Measurements from ENCODE around the gene RAPGEF1.

DNA sequence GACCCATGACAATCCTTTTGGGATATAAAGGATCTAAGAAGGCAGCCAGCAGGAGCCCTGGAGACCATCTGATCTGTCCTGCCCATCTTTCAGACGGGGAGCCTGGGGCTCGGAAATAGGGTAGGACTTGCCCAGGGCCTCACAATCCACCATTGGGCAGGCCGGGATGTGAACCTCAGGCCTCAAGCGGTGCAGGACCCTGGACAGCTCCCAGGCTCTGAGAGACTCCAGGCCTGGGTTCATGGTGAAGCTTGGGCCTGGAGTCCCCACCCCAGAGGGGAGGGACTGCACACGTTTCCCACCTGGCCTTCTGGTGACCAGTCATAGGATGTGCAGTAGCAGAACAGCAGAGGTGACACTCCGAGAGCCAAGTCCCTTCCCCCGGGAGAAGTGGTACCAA lies 36.6 kb upstream of the RAPGEF1 start:
- TF ChIP-seq, protein P1, sequence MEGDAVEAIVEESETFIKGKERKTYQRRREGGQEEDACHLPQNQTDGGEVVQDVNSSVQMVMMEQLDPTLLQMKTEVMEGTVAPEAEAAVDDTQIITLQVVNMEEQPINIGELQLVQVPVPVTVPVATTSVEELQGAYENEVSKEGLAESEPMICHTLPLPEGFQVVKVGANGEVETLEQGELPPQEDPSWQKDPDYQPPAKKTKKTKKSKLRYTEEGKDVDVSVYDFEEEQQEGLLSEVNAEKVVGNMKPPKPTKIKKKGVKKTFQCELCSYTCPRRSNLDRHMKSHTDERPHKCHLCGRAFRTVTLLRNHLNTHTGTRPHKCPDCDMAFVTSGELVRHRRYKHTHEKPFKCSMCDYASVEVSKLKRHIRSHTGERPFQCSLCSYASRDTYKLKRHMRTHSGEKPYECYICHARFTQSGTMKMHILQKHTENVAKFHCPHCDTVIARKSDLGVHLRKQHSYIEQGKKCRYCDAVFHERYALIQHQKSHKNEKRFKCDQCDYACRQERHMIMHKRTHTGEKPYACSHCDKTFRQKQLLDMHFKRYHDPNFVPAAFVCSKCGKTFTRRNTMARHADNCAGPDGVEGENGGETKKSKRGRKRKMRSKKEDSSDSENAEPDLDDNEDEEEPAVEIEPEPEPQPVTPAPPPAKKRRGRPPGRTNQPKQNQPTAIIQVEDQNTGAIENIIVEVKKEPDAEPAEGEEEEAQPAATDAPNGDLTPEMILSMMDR (IDR thresholded peaks at IDR 0.05): no peak
- no peak for TF ChIP-seq POLR2A (IDR thresholded peaks at IDR 0.05)
